Mesodermal cell (in vitro differentiated cells): ENCODE measurements around the gene PCDHGA8.
"Not testable (repeated sequence)": the region's sequence is repeated elsewhere in the genome, so short reads cannot be mapped to it uniquely, and the experiment has no call there.

ENCODE experiments used
- H3K27ac ChIP-seq: 2 replicates; pipeline ENCODE4 v1.7.0; 2013; ENCODE audit warnings: mild to moderate bottlenecking, low read depth, low read length, moderate library complexity; ENCODE audit not compliant: severe bottlenecking
- H3K36me3 ChIP-seq: 2 replicates; pipeline ENCODE4 v1.7.1; 2013; ENCODE audit warnings: mild to moderate bottlenecking, low read length, moderate library complexity; ENCODE audit not compliant: control insufficient read depth, insufficient read depth
- H3K4me1 ChIP-seq: one replicate; pipeline ENCODE4 v1.7.1; 2013; ENCODE audit warnings: mild to moderate bottlenecking, low read length; ENCODE audit not compliant: insufficient read depth, control insufficient read depth, poor library complexity, severe bottlenecking
- H3K4me3 ChIP-seq: 2 replicates; pipeline ENCODE4 v1.7.0; 2013; ENCODE audit warnings: low read length, control low read depth, mild to moderate bottlenecking; ENCODE audit not compliant: insufficient read depth, poor library complexity, severe bottlenecking; ENCODE audit errors: extremely low read depth
- H3K9me3 ChIP-seq: 2 replicates; pipeline ENCODE4 v1.7.1; 2013; ENCODE audit warnings: mild to moderate bottlenecking, low read length, moderate library complexity; ENCODE audit not compliant: control insufficient read depth
- WGBS, 2 experiments: methylation state at CpG; one replicate each; pipeline ENCODE4 v1.1.5; 2013; ENCODE audit warnings: missing lambda C conversion rate in 2 of 2; ENCODE audit not compliant: insufficient coverage in 2 of 2; 5-methylcytosine and 5-hydroxymethylcytosine counted together

Gene PCDHGA8

GRCh38 chr5:141393267-141393666, 834 bp downstream of the PCDHGA8 start:
- peaks cover 63% of the 10 kb centered on the region for H3K9me3 ChIP-seq
- no peaks in the 10 kb centered on the region for H3K4me1 ChIP-seq
- peaks cover 15% of the 10 kb centered on the region for H3K36me3 ChIP-seq
- WGBS, 2 experiments, result 95% methylated on average over 19 to 20 of the region's 21 CpGs
- H3K27ac ChIP-seq, result no peak overlapping the region
- H3K4me3 ChIP-seq, result no peak overlapping the region

- Histone ChIP-seq H3K9me3 (peaks cover 63% of the 10 kb centered on the region), H3K36me3 (peaks cover 15% of the 10 kb centered on the region)
- H3K4me3 ChIP-seq, H3K4me1 ChIP-seq, H3K27ac ChIP-seq: not testable (repeated sequence)
- 93 to 96% methylated on average over 18 to 35 of the region's 53 CpGs for WGBS, 2 experiments
These were observed 2.2 kb downstream of the PCDHGA8 start for GRCh38 chr5:141394401-141395187.

- 85 to 92% methylated on average over 14 of the region's 43 CpGs for WGBS, 2 experiments
- H3K4me3 ChIP-seq, H3K4me1 ChIP-seq, H3K27ac ChIP-seq: not testable (repeated sequence)
- H3K9me3 ChIP-seq, result peaks cover 48% of the 10 kb centered on the region
- H3K36me3 ChIP-seq, result peaks cover 12% of the 10 kb centered on the region
These were observed 5.5 kb downstream of the PCDHGA8 start, which contains the start of gene PCDHGB5 for GRCh38 chr5:141397756-141398551. TSS of gene PCDHGB5 (plus strand) at chr5:141397947. CDS start at chr5:141398128, 181 bp downstream.

- Histone ChIP-seq H3K4me3 (no peak overlapping the region), H3K9me3 (peaks cover 47% of the 10 kb centered on the region), H3K27ac (no peak overlapping the region), H3K4me1 (no peaks in the 10 kb centered on the region), H3K36me3 (peaks cover 6% of the 10 kb centered on the region)
- 91 to 96% methylated on average over 14 of the region's 15 CpGs for WGBS, 2 experiments
These were observed 6.2 kb downstream of the PCDHGA8 start for GRCh38 chr5:141398608-141399007.

GRCh38 chr5:141399555-141400258, 7.3 kb downstream of the PCDHGA8 start:
- peaks cover 5% of the 10 kb centered on the region for H3K36me3 ChIP-seq
- peaks cover 40% of the 10 kb centered on the region for H3K9me3 ChIP-seq
- H3K4me1 ChIP-seq, result no peaks in the 10 kb centered on the region
- H3K4me3 ChIP-seq, result no peak overlapping the region
- H3K27ac ChIP-seq, result no peak overlapping the region
- 96 to 97% methylated on average over 57 to 61 of the region's 61 CpGs for WGBS, 2 experiments

- peaks cover 28% of the 10 kb centered on the region for H3K9me3 ChIP-seq
- H3K27ac ChIP-seq, result no peak within 1 kb of the TSS
- 93 to 97% methylated on average over 26 to 27 of the region's 27 CpGs for WGBS, 2 experiments
- H3K4me3 ChIP-seq, result no peak within 1 kb of the TSS
- no peaks in the 10 kb centered on the region for H3K4me1 ChIP-seq
- peaks cover 5% of the 10 kb centered on the region for H3K36me3 ChIP-seq
These were observed 10.3 kb downstream of the PCDHGA8 start, which contains the start of gene PCDHGA9 for GRCh38 chr5:141402553-141403243. TSS of gene PCDHGA9 (plus strand) at chr5:141402778. CDS start at chr5:141402953, 175 bp downstream.

GRCh38 chr5:141403387-141403786, 11.0 kb downstream of the PCDHGA8 start:
- 98% methylated on average over 18 to 20 of the region's 22 CpGs for WGBS, 2 experiments
- no peak overlapping the region for H3K4me3 ChIP-seq
- peaks cover 28% of the 10 kb centered on the region for H3K9me3 ChIP-seq
- H3K4me1 ChIP-seq, result no peaks in the 10 kb centered on the region
- no peak overlapping the region for H3K27ac ChIP-seq
- peaks cover 5% of the 10 kb centered on the region for H3K36me3 ChIP-seq

GRCh38 chr5:141407790-141408505, 15.5 kb downstream of the PCDHGA8 start, which contains the start of gene PCDHGB6:
TSS of gene PCDHGB6 (plus strand) at chr5:141408021. CDS start at chr5:141408203, 182 bp downstream.
- WGBS, 2 experiments, result 27 to 37% methylated on average over 32 to 34 of the region's 51 CpGs
- Histone ChIP-seq H3K36me3 (peaks cover 13% of the 10 kb centered on the region), H3K27ac (peak within 1 kb of the TSS; percentile 72), H3K4me3 (peak within 1 kb of the TSS; percentile 47), H3K9me3 (peaks cover 25% of the 10 kb centered on the region)
- H3K4me1 ChIP-seq, result not testable (repeated sequence)

GRCh38 chr5:141409598-141410306, 17.3 kb downstream of the PCDHGA8 start:
- Histone ChIP-seq H3K4me3 (no peak overlapping the region), H3K9me3 (peaks cover 37% of the 10 kb centered on the region), H3K27ac (no peak overlapping the region), H3K36me3 (peaks cover 31% of the 10 kb centered on the region), H3K4me1 (no peaks in the 10 kb centered on the region)
- 96 to 98% methylated on average over 61 to 64 of the region's 64 CpGs for WGBS, 2 experiments
